IMR-90 (cell line): ENCODE data around the gene FGF19. TPM values are rescaled to one million over a fixed set of nuclear protein-coding genes. Genes with fewer than 3 reads are reported as not detected.

Experiments used
- ATAC-seq: fragments of 200-7000 bp; cut with Tn5 transposase; 2 replicates; pipeline ENCODE4 v1.9.1; 2020; ENCODE audit warnings: low read depth, mild to moderate bottlenecking, moderate library complexity
- BruUV-seq: library from RNA; stranded (reverse); fragments of 400-500 nt; replicated peaks from 2 replicates; lab custom pipeline; 2021; lab: Mats Ljungman, UMichigan
- CTCF ChIA-PET: fragments of 300-600 bp; formaldehyde crosslinking; extraction: SDS; loops from one replicate; lab custom pipeline; 2021; ENCODE audit warnings: antibody characterized with exemption; lab: Yijun Ruan, JAX
- POLR2A ChIA-PET: fragments of 300-600 bp; sonication (Branson Sonifier 250); formaldehyde crosslinking; loops from one replicate; lab custom pipeline; 2022; ENCODE audit warnings: antibody characterized with exemption; ENCODE audit not compliant: unreplicated experiment; lab: Charles Lee
- DNase-seq: peaks from one replicate; pipeline ENCODE4 v3.0.0; 2013
- H2AFZ ChIP-seq: replicated peaks from 2 replicates; pipeline ENCODE3; 2013; ENCODE audit warnings: low read length, mild to moderate bottlenecking; ENCODE audit not compliant: poor library complexity
- H2AK5ac ChIP-seq: 2 replicates; pipeline ENCODE4 v1.6.1; 2013; ENCODE audit warnings: low read depth, low read length, inconsistent platforms
- H2AK9ac ChIP-seq: replicated peaks from 2 replicates; pipeline ENCODE3; 2013; ENCODE audit warnings: mild to moderate bottlenecking, low read depth, low read length, moderate library complexity; ENCODE audit not compliant: poor library complexity
- H2BK120ac ChIP-seq: 2 replicates; pipeline ENCODE4 v1.6.1; 2013; ENCODE audit warnings: low read depth, low read length, inconsistent platforms
- H2BK15ac ChIP-seq: 3 replicates; pipeline ENCODE4 v1.6.1; 2013; ENCODE audit warnings: low read depth, low read length, inconsistent platforms
- H2BK20ac ChIP-seq: 2 replicates; pipeline ENCODE4 v1.6.1; 2013; ENCODE audit warnings: low read depth, mild to moderate bottlenecking, inconsistent platforms, low read length, moderate library complexity
- H2BK5ac ChIP-seq: 2 replicates; pipeline ENCODE4 v1.6.1; 2013; ENCODE audit warnings: mild to moderate bottlenecking, low read depth, low read length, inconsistent platforms; ENCODE audit not compliant: poor library complexity, severe bottlenecking
- H3K14ac ChIP-seq: replicated peaks from 2 replicates; pipeline ENCODE4 v1.6.1; 2013; ENCODE audit warnings: low read depth, low read length, inconsistent platforms
- H3K18ac ChIP-seq: 2 replicates; pipeline ENCODE4 v1.6.1; 2013; ENCODE audit warnings: low read depth, low read length, control low read depth
- H3K23ac ChIP-seq: 2 replicates; pipeline ENCODE4 v1.6.1; 2013; ENCODE audit warnings: low read depth, low read length, inconsistent platforms
- H3K27ac ChIP-seq: 2 replicates; pipeline ENCODE4 v1.5.1; 2013; ENCODE audit warnings: mild to moderate bottlenecking, control low read depth, low read length; ENCODE audit not compliant: insufficient read depth
- H3K27me3 ChIP-seq: 2 replicates; pipeline ENCODE4 v1.6.1; 2013; ENCODE audit warnings: low read length; ENCODE audit not compliant: control insufficient read depth, insufficient read depth
- H3K36me3 ChIP-seq: 2 replicates; pipeline ENCODE4 v1.6.1; 2013; ENCODE audit warnings: low read length, mixed read lengths; ENCODE audit not compliant: control insufficient read depth, insufficient read depth
- H3K4ac ChIP-seq: 2 replicates; pipeline ENCODE4 v1.6.1; 2013; ENCODE audit warnings: low read depth, low read length, inconsistent platforms
- H3K4me1 ChIP-seq: 2 replicates; pipeline ENCODE4 v1.6.1; 2013; ENCODE audit warnings: low read length, mixed read lengths; ENCODE audit not compliant: control insufficient read depth, insufficient read depth
- H3K4me2 ChIP-seq: 2 replicates; pipeline ENCODE4 v1.6.1; 2013; ENCODE audit warnings: low read depth, mild to moderate bottlenecking, control low read depth, low read length, moderate library complexity
- H3K4me3 ChIP-seq: 2 replicates; pipeline ENCODE4 v1.5.1; 2013; ENCODE audit warnings: low read depth, mild to moderate bottlenecking, control low read depth, low read length, moderate library complexity; ENCODE audit not compliant: insufficient read depth
- H3K56ac ChIP-seq: 2 replicates; pipeline ENCODE4 v1.6.1; 2013; ENCODE audit warnings: low read length, inconsistent platforms; ENCODE audit not compliant: insufficient read depth; ENCODE audit errors: extremely low read depth
- H3K79me1 ChIP-seq, 2 experiments: 2 replicates each; pipeline ENCODE4 v1.6.1; 2013; ENCODE audit warnings: low read length in 2 of 2, inconsistent platforms in 1 of 2, low read depth in 1 of 2
- H3K9ac ChIP-seq: 2 replicates; pipeline ENCODE4 v1.6.1; 2013; ENCODE audit warnings: low read depth, low read length, control low read depth
- H3K9me1 ChIP-seq: 2 replicates; pipeline ENCODE4 v1.6.1; 2013; ENCODE audit warnings: low read length, inconsistent platforms; ENCODE audit not compliant: insufficient read depth
- H3K9me3 ChIP-seq: 2 replicates; pipeline ENCODE4 v1.6.1; 2013; ENCODE audit warnings: low read length; ENCODE audit not compliant: control insufficient read depth, insufficient read depth
- H4K20me1 ChIP-seq: 2 replicates; pipeline ENCODE4 v1.6.1; 2013; ENCODE audit warnings: low read length, inconsistent platforms; ENCODE audit not compliant: insufficient read depth
- H4K5ac ChIP-seq: 2 replicates; pipeline ENCODE4 v1.6.1; 2013; ENCODE audit warnings: mild to moderate bottlenecking, low read depth, low read length, control low read depth
- H4K8ac ChIP-seq, 2 experiments: 2 replicates each; pipeline ENCODE4 v1.6.1; 2013; ENCODE audit warnings: low read depth in 2 of 2, low read length in 2 of 2, control low read depth in 1 of 2, inconsistent platforms in 1 of 2
- H4K91ac ChIP-seq: 2 replicates; pipeline ENCODE4 v1.6.1; 2013; ENCODE audit warnings: low read depth, low read length, inconsistent platforms; ENCODE audit not compliant: insufficient read depth
- CEBPB ChIP-seq: IDR thresholded peaks from 2 replicates; pipeline ENCODE4 v1.6.1; 2012; ENCODE audit warnings: low read depth, low read length, improper control_type of control experiment
- FOS ChIP-seq: fragments of 150-350 bp; IDR thresholded peaks from 2 replicates; pipeline ENCODE4 v1.6.1; 2016; ENCODE audit warnings: low read depth, low read length
- NFE2L2 ChIP-seq: fragments of 150-350 bp; IDR thresholded peaks from 2 replicates; pipeline ENCODE4 v1.6.1; 2016; ENCODE audit warnings: low read depth, mild to moderate bottlenecking, low read length
- RCOR1 ChIP-seq: IDR thresholded peaks from 2 replicates; pipeline ENCODE4 v1.6.1; 2012; ENCODE audit warnings: mild to moderate bottlenecking, low read length, improper control_type of control experiment; ENCODE audit not compliant: insufficient replicate concordance
- whole genome bisulfite sequencing, 2 experiments: methylation state at CpG; one replicate each; pipeline versions ENCODE4 v1.1.5 to v1.1.7; 2013; ENCODE audit warnings: missing lambda C conversion rate in 2 of 2; ENCODE audit not compliant: insufficient read length in 1 of 2; ENCODE audit errors: extremely low coverage in 2 of 2; 5-methylcytosine and 5-hydroxymethylcytosine counted together
- dilution Hi-C: fragments of 300-500 bp; cut with HindIII; formaldehyde crosslinking; loops from one replicate; pipeline ENCODE4 v1.14.3; 2018; ENCODE audit warnings: low sequenced_read_pairs; ENCODE audit not compliant: unreplicated experiment
- in situ Hi-C: fragments of 300-500 bp; cut with MboI; formaldehyde crosslinking; loops from 3 replicates; pipeline ENCODE4 v1.14.3; 2019; ENCODE audit warnings: low sequenced_read_pairs, inconsistent platforms, mixed read lengths
- intact Hi-C: fragments of 100-400 bp; cut with micrococcal nuclease; formaldehyde crosslinking; loops from 2 replicates; pipeline ENCODE4 v1.10.0; 2022
- polyA plus RNA-seq, 3 experiments: library from polyadenylated mRNA; depleted of rRNA; stranded (reverse); fragments of >200 nt; gene quantifications; 2 replicates each; pipeline ENCODE4 v1.2.3, GENCODE V29; 2012; ENCODE audit warnings: low replicate concordance in 1 of 3
- total RNA-seq: library from RNA; depleted of rRNA; stranded (reverse); fragments of >200 nt; gene quantifications from 2 replicates; pipeline ENCODE4 v1.2.3, GENCODE V29; 2012
- TF ChIP-seq, protein P1 (sequence below): fragments of 150-350 bp; IDR thresholded peaks from 2 replicates; pipeline ENCODE4 v1.6.1; 2016; ENCODE audit warnings: low read depth, mild to moderate bottlenecking, low read length, moderate library complexity, borderline replicate concordance

FGF19 gene
- total and polyA plus RNA-seq, 2 of the 4 experiments (the other 2 are of a cell fraction) = not detected

- POLR2A ChIA-PET = no interaction called here
- H3K27me3 ChIP-seq = no peaks in the 10 kb centered on the region
- in situ Hi-C loops (loop anchor here (25.0 kb wide), 2 partner anchors 723 to 1048 kb away; no protein-coding TSS in a partner anchor), dilution Hi-C loops (no loop called here), intact Hi-C loops (no loop called here)
- H2BK5ac ChIP-seq = no peak overlapping the region
- H3K4me3 ChIP-seq = no peak overlapping the region
- H4K8ac ChIP-seq = no peak overlapping the region
- H4K91ac ChIP-seq = no peak overlapping the region
- H2AK5ac ChIP-seq = no peak overlapping the region
- no peak overlapping the region for H3K4ac ChIP-seq
- peaks cover 15% of the 10 kb centered on the region for H3K36me3 ChIP-seq
- no peak overlapping the region for H3K4me2 ChIP-seq
- no peak overlapping the region for H2BK120ac ChIP-seq
- no peak overlapping the region for H3K23ac ChIP-seq
- no peak overlapping the region for H3K18ac ChIP-seq
- no peak overlapping the region for H3K14ac ChIP-seq
- no peaks in the 10 kb centered on the region for H3K9me3 ChIP-seq
- DNase-seq (no peak), ATAC-seq (no peak)
- peaks cover 11% of the 10 kb centered on the region; the same call in 1 of the 2 replicates for H3K4me1 ChIP-seq
- BruUV-seq = no TSS peak
- peaks cover 13% of the 10 kb centered on the region for H4K20me1 ChIP-seq
- no peak overlapping the region for H2AK9ac ChIP-seq
- TF ChIP-seq, protein P1, sequence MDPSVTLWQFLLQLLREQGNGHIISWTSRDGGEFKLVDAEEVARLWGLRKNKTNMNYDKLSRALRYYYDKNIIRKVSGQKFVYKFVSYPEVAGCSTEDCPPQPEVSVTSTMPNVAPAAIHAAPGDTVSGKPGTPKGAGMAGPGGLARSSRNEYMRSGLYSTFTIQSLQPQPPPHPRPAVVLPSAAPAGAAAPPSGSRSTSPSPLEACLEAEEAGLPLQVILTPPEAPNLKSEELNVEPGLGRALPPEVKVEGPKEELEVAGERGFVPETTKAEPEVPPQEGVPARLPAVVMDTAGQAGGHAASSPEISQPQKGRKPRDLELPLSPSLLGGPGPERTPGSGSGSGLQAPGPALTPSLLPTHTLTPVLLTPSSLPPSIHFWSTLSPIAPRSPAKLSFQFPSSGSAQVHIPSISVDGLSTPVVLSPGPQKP = no peak
- TF ChIP-seq NFE2L2 (no peak), RCOR1 (no peak), FOS (no peak), CEBPB (no peak)
- WGBS, 2 experiments = no CpG with 5 or more reads among the region's 4 CpGs
- no peak overlapping the region for H2AFZ ChIP-seq
- no peak overlapping the region for H2BK20ac ChIP-seq
- H2BK15ac ChIP-seq = no peak overlapping the region
- H3K56ac ChIP-seq = no peak overlapping the region
- peaks cover 0 to 12% of the 10 kb centered on the region in 2 experiments; a peak in 2 of 4 replicates for H3K79me1 ChIP-seq
- H3K27ac ChIP-seq = no peak overlapping the region
- no peak overlapping the region for H3K9ac ChIP-seq
- CTCF ChIA-PET = interaction anchor here (1.3 kb wide), 1 partner anchor 10 kb away, joined by 6 read pairs; no protein-coding TSS in a partner anchor
- H3K9me1 ChIP-seq = no peaks in the 10 kb centered on the region
- H4K5ac ChIP-seq = no peak overlapping the region
These were observed 43.8 kb downstream of the FGF19 start for GRCh38 chr11:69660001-69660500.
